ENCODE results near the gene METTL24. TPM values are rescaled to one million over a fixed set of nuclear protein-coding genes. Genes with fewer than 3 reads are reported as not detected.

The METTL24 gene
- total RNA-seq, 1 experiment from 2014 or later = not detected

GRCh38 chr6:110338820-110339470 is 19.2 kb downstream of the METTL24 start:
- no peak for DNase-seq (ENCODE audit: low read depth)

GRCh38 chr6:110337486-110337885 is 20.7 kb downstream of the METTL24 start:
- no peak for DNase-seq (ENCODE audit: low read depth)

- no peak for DNase-seq (ENCODE audit: low read depth)
Measured at GRCh38 chr6:110334423-110335180, 23.5 kb downstream of the METTL24 start.

- DNase-seq (ENCODE audit: low read depth) = no peak
Measured at GRCh38 chr6:110332281-110332680, 25.9 kb downstream of the METTL24 start.

- no peak for DNase-seq (ENCODE audit: low read depth)
Measured at GRCh38 chr6:110331816-110332215, 26.3 kb downstream of the METTL24 start.

- no peak for DNase-seq (ENCODE audit: low read depth)
Measured at GRCh38 chr6:110331390-110331789, 26.8 kb downstream of the METTL24 start.

- peak; percentile 6 for DNase-seq (ENCODE audit: low read depth)
Measured at GRCh38 chr6:110329714-110330436, 28.3 kb downstream of the METTL24 start.

GRCh38 chr6:110329348-110329713 is 28.8 kb downstream of the METTL24 start:
- DNase-seq (ENCODE audit: low read depth) = no peak

- DNase-seq (ENCODE audit: low read depth) = no peak
Measured at GRCh38 chr6:110328259-110328658, 29.9 kb downstream of the METTL24 start.

GRCh38 chr6:110327391-110327790 is 30.8 kb downstream of the METTL24 start:
- DNase-seq (ENCODE audit: low read depth) = no peak

GRCh38 chr6:110326609-110327008 is 31.5 kb downstream of the METTL24 start:
- DNase-seq (ENCODE audit: low read depth) = no peak

GRCh38 chr6:110326057-110326456 is 32.1 kb downstream of the METTL24 start:
- no peak for DNase-seq (ENCODE audit: low read depth)

- DNase-seq (ENCODE audit: low read depth) = no peak
Measured at GRCh38 chr6:110325197-110325596, 33.0 kb downstream of the METTL24 start.

- DNase-seq (ENCODE audit: low read depth) = no peak
Measured at GRCh38 chr6:110324548-110324947, 33.6 kb downstream of the METTL24 start.

GRCh38 chr6:110323258-110323657 is 34.9 kb downstream of the METTL24 start:
- no peak for DNase-seq (ENCODE audit: low read depth)

- no peak for DNase-seq (ENCODE audit: low read depth)
Measured at GRCh38 chr6:110322874-110323242, 35.3 kb downstream of the METTL24 start.

GRCh38 chr6:110322151-110322873 is 35.8 kb downstream of the METTL24 start:
- DNase-seq (ENCODE audit: low read depth) = no peak

GRCh38 chr6:110320307-110320706 is 37.8 kb downstream of the METTL24 start:
- DNase-seq (ENCODE audit: low read depth) = no peak

GRCh38 chr6:110319843-110320242 is 38.3 kb downstream of the METTL24 start:
- DNase-seq (ENCODE audit: low read depth) = no peak

GRCh38 chr6:110319381-110319780 is 38.8 kb downstream of the METTL24 start:
- DNase-seq (ENCODE audit: low read depth) = no peak

- no peak for DNase-seq (ENCODE audit: low read depth)
Measured at GRCh38 chr6:110318971-110319370, 39.2 kb downstream of the METTL24 start.

GRCh38 chr6:110317646-110318045 is 40.5 kb downstream of the METTL24 start:
- DNase-seq (ENCODE audit: low read depth) = no peak

Measured in HT1080 (cell line).